Measurements from ENCODE around the gene DCUN1D2.

- no peak for TF ChIP-seq CTCF (IDR thresholded peaks at IDR 0.05 in 4 of 5, conservative IDR thresholded peaks at IDR 0.05 in 1 of 5)
- TF ChIP-seq POLR2A (IDR thresholded peaks at IDR 0.05) = peak in 1 of 2 donors; percentile 12
Observed at GRCh38 chr13:113406321-113407102, 84.0 kb downstream of the DCUN1D2 start.
